Cerebellar nuclear complex (tissue), 1 donor: ENCODE results near the gene PPP4R4.
"Not testable (repeated sequence)": the region's sequence is repeated elsewhere in the genome, so short reads cannot be mapped to it uniquely, and the experiment has no call there.

ENCODE experiments used
- DNase-seq, 2 experiments: peaks; one replicate each; lab custom pipeline; 2025; lab: John Stamatoyannopoulos, UW

PPP4R4 gene

GRCh38 chr14:94180655-94181271 is 6.6 kb downstream of the PPP4R4 start:
- DNase-seq: no peak

GRCh38 chr14:94181835-94182234 is 7.7 kb downstream of the PPP4R4 start:
- DNase-seq: no peak

- DNase-seq: no peak
These were observed 18.4 kb downstream of the PPP4R4 start for GRCh38 chr14:94192536-94192935.

GRCh38 chr14:94193776-94194175 is 19.7 kb downstream of the PPP4R4 start:
- DNase-seq: no peak

GRCh38 chr14:94196057-94196456 is 21.9 kb downstream of the PPP4R4 start:
- DNase-seq: no peak

- no peak for DNase-seq
These were observed 29.5 kb downstream of the PPP4R4 start for GRCh38 chr14:94203473-94204210.

- no peak for DNase-seq
These were observed 38.9 kb downstream of the PPP4R4 start for GRCh38 chr14:94213021-94213420.

GRCh38 chr14:94213741-94214140 is 39.6 kb downstream of the PPP4R4 start:
- no peak for DNase-seq

GRCh38 chr14:94217116-94217515 is 43.0 kb downstream of the PPP4R4 start:
- DNase-seq: no peak

GRCh38 chr14:94218198-94218886 is 44.2 kb downstream of the PPP4R4 start:
- DNase-seq: not testable (repeated sequence)

- DNase-seq: no peak
These were observed 49.9 kb downstream of the PPP4R4 start for GRCh38 chr14:94224040-94224439.

- DNase-seq: no peak
These were observed 51.6 kb downstream of the PPP4R4 start for GRCh38 chr14:94225460-94226378.

GRCh38 chr14:94227029-94227428 is 52.9 kb downstream of the PPP4R4 start:
- DNase-seq: no peak

- no peak for DNase-seq
These were observed 62.9 kb downstream of the PPP4R4 start for GRCh38 chr14:94237046-94237445.

- no peak for DNase-seq
These were observed 63.9 kb downstream of the PPP4R4 start for GRCh38 chr14:94237983-94238382.

GRCh38 chr14:94239406-94239805 is 65.3 kb downstream of the PPP4R4 start:
- no peak for DNase-seq

- DNase-seq: no peak
These were observed 70.1 kb downstream of the PPP4R4 start for GRCh38 chr14:94244182-94244581.

- DNase-seq: not testable (repeated sequence)
These were observed 90.1 kb downstream of the PPP4R4 start for GRCh38 chr14:94264195-94264594.

- DNase-seq: no peak
These were observed 93.2 kb downstream of the PPP4R4 start for GRCh38 chr14:94267352-94267751.

- DNase-seq: not testable (repeated sequence)
These were observed 94.5 kb downstream of the PPP4R4 start for GRCh38 chr14:94268582-94268981.

- DNase-seq: no peak
These were observed 95.0 kb downstream of the PPP4R4 start for GRCh38 chr14:94269156-94269555.
